Stimulated activated naive B cell treated with anti-CD40 and anti-IgM and Interleukin-4, amounts not matched to agents 10 μg/mL and 1 μg/mL and 100 μg/mL, for 72 hours (primary cell): ENCODE results near the gene CMPK2.

Experiments used
- ATAC-seq, 2 donors: fragments of 150-1000 bp; cut with Tn5 transposase; replicated peaks; 2 replicates each; pipeline ENCODE4 v1.10.0; 2021; ENCODE audit warnings: moderate library complexity in 1 of 2
- DNase-seq: peaks from one replicate; pipeline ENCODE4 v3.0.0; 2021
- H3K27ac Mint-ChIP-seq: one replicate; pipeline ENCODE4 v1.8.0; 2022; ENCODE audit warnings: mild to moderate bottlenecking, mixed read lengths
- H3K27me3 Mint-ChIP-seq, 2 donors: one replicate each; pipeline ENCODE4 v1.8.0; 2022; ENCODE audit warnings: mixed read lengths in 2 of 2
- H3K36me3 Mint-ChIP-seq, 2 donors: one replicate each; pipeline ENCODE4 v1.8.0; 2022; ENCODE audit warnings: mixed read lengths in 2 of 2, mild to moderate bottlenecking in 1 of 2
- H3K4me1 Mint-ChIP-seq, 2 donors: one replicate each; pipeline ENCODE4 v1.8.0; 2022; ENCODE audit warnings: mixed read lengths in 2 of 2, mild to moderate bottlenecking in 1 of 2
- H3K4me3 Mint-ChIP-seq, 2 donors: one replicate each; pipeline ENCODE4 v1.8.0; 2022; ENCODE audit warnings: mild to moderate bottlenecking in 2 of 2, mixed read lengths in 2 of 2, moderate library complexity in 1 of 2
- H3K9me3 Mint-ChIP-seq, 2 donors: one replicate each; pipeline ENCODE4 v1.8.0; 2022; ENCODE audit warnings: mixed read lengths in 2 of 2, mild to moderate bottlenecking in 1 of 2

CMPK2 gene

DNA sequence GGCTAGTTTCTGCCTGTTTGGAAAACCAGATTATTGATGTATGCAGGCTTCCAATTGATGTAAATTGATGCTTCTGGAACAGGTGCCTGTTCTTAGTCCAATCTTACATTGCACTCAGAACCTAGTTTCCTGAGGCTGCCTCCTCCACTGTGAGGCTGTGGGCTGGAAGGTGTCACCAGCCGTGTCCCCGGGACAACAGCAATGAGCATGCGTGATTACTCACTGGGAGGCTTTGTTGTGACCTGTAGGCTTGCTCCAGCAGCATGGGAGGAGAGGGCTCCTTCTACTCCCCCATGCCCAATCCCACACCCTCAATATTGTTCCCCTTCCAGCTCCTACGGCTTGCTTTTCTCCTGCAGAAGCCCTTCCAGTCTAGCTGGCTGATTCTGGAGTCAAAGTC lies 23.0 kb upstream of the CMPK2 start:
- H3K27me3 Mint-ChIP-seq: peaks cover 0 to 8% of the 10 kb centered on the region in 2 donors
- no peaks in the 10 kb centered on the region for H3K36me3 Mint-ChIP-seq
- no peak for ATAC-seq
- no peaks in the 10 kb centered on the region for H3K9me3 Mint-ChIP-seq
- no peak overlapping the region for H3K27ac Mint-ChIP-seq
- DNase-seq: no peak
- H3K4me3 Mint-ChIP-seq: no peak overlapping the region
- no peaks in the 10 kb centered on the region for H3K4me1 Mint-ChIP-seq

DNA sequence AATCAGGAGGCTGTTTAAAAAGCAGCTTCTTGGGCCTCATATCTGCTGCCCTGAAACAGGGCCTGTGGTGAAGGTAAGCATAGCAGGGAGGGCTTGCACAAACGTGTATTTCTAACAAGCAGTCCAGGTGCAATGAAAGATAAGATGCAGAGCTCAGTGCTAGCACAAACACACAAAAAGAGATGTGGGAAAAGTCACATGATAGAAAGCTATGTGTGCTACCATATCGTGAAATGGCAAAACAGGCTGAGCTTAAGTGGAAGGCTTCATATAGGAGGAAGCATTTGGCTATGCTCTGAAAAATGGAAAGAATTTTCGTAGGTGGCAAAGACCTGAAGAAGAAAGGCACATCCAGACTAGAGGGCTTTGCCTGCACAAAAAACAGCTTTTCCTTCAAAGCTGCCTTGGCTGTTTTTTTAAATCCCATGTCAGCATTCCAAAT lies 22.1 kb upstream of the CMPK2 start:
- H3K27me3 Mint-ChIP-seq: peaks cover 0 to 9% of the 10 kb centered on the region in 2 donors
- no peak overlapping the region for H3K27ac Mint-ChIP-seq
- DNase-seq: no peak
- no peak for ATAC-seq
- H3K36me3 Mint-ChIP-seq: peaks cover 0 to under 1% of the 10 kb centered on the region in 2 donors
- H3K4me1 Mint-ChIP-seq: no peaks in the 10 kb centered on the region
- no peaks in the 10 kb centered on the region for H3K9me3 Mint-ChIP-seq
- no peak overlapping the region for H3K4me3 Mint-ChIP-seq

- H3K36me3 Mint-ChIP-seq: peaks cover 0 to 2% of the 10 kb centered on the region in 2 donors
- DNase-seq: no peak
- ATAC-seq: no peak
- H3K27ac Mint-ChIP-seq: no peak overlapping the region
- H3K27me3 Mint-ChIP-seq: peaks cover 0 to 12% of the 10 kb centered on the region in 2 donors
- H3K4me1 Mint-ChIP-seq: no peaks in the 10 kb centered on the region
- H3K9me3 Mint-ChIP-seq: no peaks in the 10 kb centered on the region
- H3K4me3 Mint-ChIP-seq: no peak overlapping the region
These were observed 20.3 kb upstream of the CMPK2 start for GRCh38 chr2:6885968-6886367.

GRCh38 chr2:6885551-6885950 lies 19.8 kb upstream of the CMPK2 start:
- H3K27me3 Mint-ChIP-seq: peaks cover under 1 to 12% of the 10 kb centered on the region in 2 donors
- no peak overlapping the region for H3K4me3 Mint-ChIP-seq
- H3K27ac Mint-ChIP-seq: no peak overlapping the region
- H3K36me3 Mint-ChIP-seq: peaks cover 0 to 2% of the 10 kb centered on the region in 2 donors
- no peaks in the 10 kb centered on the region for H3K9me3 Mint-ChIP-seq
- DNase-seq (no peak), ATAC-seq (no peak)
- H3K4me1 Mint-ChIP-seq: peaks cover 0 to under 1% of the 10 kb centered on the region in 2 donors

GRCh38 chr2:6883448-6884122 lies 17.9 kb upstream of the CMPK2 start:
- Mint-ChIP-seq H3K36me3 (peaks cover 0 to 2% of the 10 kb centered on the region in 2 donors), H3K4me3 (no peak overlapping the region), H3K27me3 (peaks cover 16 to 24% of the 10 kb centered on the region in 2 donors), H3K9me3 (no peaks in the 10 kb centered on the region), H3K27ac (no peak overlapping the region), H3K4me1 (peaks cover 6 to 8% of the 10 kb centered on the region in 2 donors)
- ATAC-seq: no peak
- no peak for DNase-seq

DNA sequence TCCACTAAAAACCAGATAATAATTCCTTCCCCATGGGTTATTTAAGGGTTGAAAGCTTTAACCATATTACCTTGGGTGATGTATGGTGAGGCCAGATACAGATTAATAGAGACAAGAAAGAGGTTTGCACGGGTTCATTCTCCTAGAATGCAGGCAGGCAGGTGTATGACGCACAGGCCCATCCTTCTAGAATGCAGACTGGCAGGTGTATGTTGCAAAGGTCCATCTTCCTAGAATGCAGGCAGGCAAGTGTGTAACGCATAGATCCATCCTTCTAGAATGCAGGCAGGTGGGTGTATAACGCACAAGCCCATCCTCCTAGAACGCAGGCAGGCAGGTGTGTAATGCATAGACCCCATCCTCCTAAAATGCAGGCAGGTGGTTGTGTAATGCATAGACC lies 15.8 kb upstream of the CMPK2 start:
- ATAC-seq: no peak
- H3K4me1 Mint-ChIP-seq: peaks cover 17 to 25% of the 10 kb centered on the region in 2 donors
- no peak overlapping the region for H3K4me3 Mint-ChIP-seq
- peaks cover 0 to 2% of the 10 kb centered on the region in 2 donors for H3K36me3 Mint-ChIP-seq
- H3K27ac Mint-ChIP-seq: no peak overlapping the region
- no peaks in the 10 kb centered on the region for H3K9me3 Mint-ChIP-seq
- DNase-seq: no peak
- peaks cover 17 to 24% of the 10 kb centered on the region in 2 donors for H3K27me3 Mint-ChIP-seq

- Mint-ChIP-seq H3K27me3 (peaks cover 17 to 21% of the 10 kb centered on the region in 2 donors), H3K4me1 (peaks cover 17 to 28% of the 10 kb centered on the region in 2 donors), H3K36me3 (peaks cover 0 to 2% of the 10 kb centered on the region in 2 donors), H3K9me3 (no peaks in the 10 kb centered on the region), H3K27ac (no peak overlapping the region), H3K4me3 (no peak overlapping the region)
- DNase-seq: no peak
- no peak for ATAC-seq
These were observed 15.3 kb upstream of the CMPK2 start for GRCh38 chr2:6881046-6881445.

GRCh38 chr2:6880200-6880733 lies 14.6 kb upstream of the CMPK2 start:
- Mint-ChIP-seq H3K4me3 (no peak overlapping the region), H3K36me3 (peaks cover 0 to 2% of the 10 kb centered on the region in 2 donors), H3K27ac (no peak overlapping the region), H3K4me1 (peaks cover 17 to 33% of the 10 kb centered on the region in 2 donors), H3K27me3 (peaks cover 17 to 21% of the 10 kb centered on the region in 2 donors), H3K9me3 (no peaks in the 10 kb centered on the region)
- no peak for ATAC-seq
- no peak for DNase-seq

DNA sequence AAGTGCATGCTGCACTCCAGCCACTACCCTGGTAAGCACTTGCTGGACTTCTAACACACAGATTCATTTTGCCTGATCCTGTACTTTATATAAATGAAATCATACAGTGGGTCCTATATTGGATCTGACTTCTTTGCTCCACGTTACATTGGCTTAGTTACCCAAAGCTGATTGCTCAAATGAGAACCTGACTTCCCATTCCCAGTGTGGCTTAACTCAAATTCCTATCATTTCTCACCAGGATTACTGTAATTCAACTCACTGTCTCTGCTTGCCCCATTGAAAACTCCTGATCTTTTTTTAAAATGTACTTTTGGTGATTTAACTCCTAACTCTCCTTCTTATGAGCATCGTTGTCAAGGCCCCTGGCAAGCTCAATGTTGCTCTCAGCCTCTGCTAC lies 13.3 kb upstream of the CMPK2 start:
- Mint-ChIP-seq H3K9me3 (peaks cover 1 to 2% of the 10 kb centered on the region in 2 donors), H3K36me3 (peaks cover 1 to 4% of the 10 kb centered on the region in 2 donors), H3K27ac (no peak overlapping the region), H3K4me1 (peaks cover 17 to 33% of the 10 kb centered on the region in 2 donors), H3K27me3 (peaks cover 17 to 18% of the 10 kb centered on the region in 2 donors), H3K4me3 (no peak overlapping the region)
- DNase-seq: no peak
- no peak for ATAC-seq

DNA sequence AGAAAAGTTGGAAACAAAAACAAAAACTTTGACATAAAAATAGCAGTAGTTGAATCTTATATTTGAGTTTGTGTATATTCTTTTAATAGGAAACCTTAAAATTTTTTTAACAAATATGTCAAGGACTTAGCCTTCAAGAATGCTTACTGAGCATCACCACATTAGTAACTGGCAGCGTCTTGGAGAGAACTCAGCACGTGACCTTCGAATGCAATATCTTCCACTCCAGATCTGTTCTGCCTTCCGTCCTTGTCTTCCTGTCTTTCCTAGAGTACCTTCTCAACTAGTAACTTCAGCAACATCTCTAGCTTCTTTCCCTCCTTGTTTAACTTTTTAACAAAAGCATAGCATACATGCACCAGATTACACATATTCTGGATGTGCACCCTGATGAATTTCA lies 12.8 kb upstream of the CMPK2 start:
- DNase-seq: no peak
- H3K36me3 Mint-ChIP-seq: peaks cover 2 to 6% of the 10 kb centered on the region in 2 donors
- peaks cover 17% of the 10 kb centered on the region in 2 donors for H3K27me3 Mint-ChIP-seq
- ATAC-seq: no peak
- peaks cover 17 to 33% of the 10 kb centered on the region in 2 donors for H3K4me1 Mint-ChIP-seq
- no peak overlapping the region for H3K27ac Mint-ChIP-seq
- peaks cover 2 to 4% of the 10 kb centered on the region in 2 donors for H3K9me3 Mint-ChIP-seq
- H3K4me3 Mint-ChIP-seq: no peak overlapping the region

- H3K27ac Mint-ChIP-seq: no peak within 1 kb of the TSS
- H3K4me1 Mint-ChIP-seq: peaks cover 23 to 41% of the 10 kb centered on the region in 2 donors
- peaks cover 2 to 5% of the 10 kb centered on the region in 2 donors for H3K36me3 Mint-ChIP-seq
- peaks cover 15 to 17% of the 10 kb centered on the region in 2 donors for H3K27me3 Mint-ChIP-seq
- peak within 1 kb of the TSS; percentile 75 to 83 for H3K4me3 Mint-ChIP-seq
- H3K9me3 Mint-ChIP-seq: peaks cover 2 to 4% of the 10 kb centered on the region in 2 donors
- ATAC-seq (peak; percentile 67 to 85), DNase-seq (no peak)
These were observed 11.9 kb upstream of the CMPK2 start, which contains the start of gene RSAD2 for GRCh38 chr2:6877402-6878304. Gene RSAD2, plus strand, starts transcription at chr2:6877777. Its CDS starts 24 bp downstream, at chr2:6877801.

GRCh38 chr2:6876309-6876708 lies 10.6 kb upstream of the CMPK2 start:
- no peak overlapping the region for H3K4me3 Mint-ChIP-seq

GRCh38 chr2:6874032-6874431 lies 8.3 kb upstream of the CMPK2 start:
- DNase-seq: no peak
- Mint-ChIP-seq H3K4me1 (peaks cover 22 to 42% of the 10 kb centered on the region in 2 donors), H3K27ac (no peak overlapping the region), H3K4me3 (no peak overlapping the region), H3K36me3 (peaks cover 2 to 4% of the 10 kb centered on the region in 2 donors), H3K9me3 (peaks cover 2 to 4% of the 10 kb centered on the region in 2 donors), H3K27me3 (peaks cover 3 to 5% of the 10 kb centered on the region in 2 donors)
- no peak for ATAC-seq

More at GRCh38 chr2:6876309-6876708, 10.6 kb upstream of the CMPK2 start:
- Mint-ChIP-seq H3K9me3 (peaks cover 2 to 4% of the 10 kb centered on the region in 2 donors), H3K27me3 (peaks cover 13 to 17% of the 10 kb centered on the region in 2 donors), H3K27ac (no peak overlapping the region), H3K36me3 (peaks cover 2 to 4% of the 10 kb centered on the region in 2 donors), H3K4me1 (peaks cover 26 to 48% of the 10 kb centered on the region in 2 donors)
- DNase-seq (no peak), ATAC-seq (peak in 1 of 2 donors; percentile 55)

DNA sequence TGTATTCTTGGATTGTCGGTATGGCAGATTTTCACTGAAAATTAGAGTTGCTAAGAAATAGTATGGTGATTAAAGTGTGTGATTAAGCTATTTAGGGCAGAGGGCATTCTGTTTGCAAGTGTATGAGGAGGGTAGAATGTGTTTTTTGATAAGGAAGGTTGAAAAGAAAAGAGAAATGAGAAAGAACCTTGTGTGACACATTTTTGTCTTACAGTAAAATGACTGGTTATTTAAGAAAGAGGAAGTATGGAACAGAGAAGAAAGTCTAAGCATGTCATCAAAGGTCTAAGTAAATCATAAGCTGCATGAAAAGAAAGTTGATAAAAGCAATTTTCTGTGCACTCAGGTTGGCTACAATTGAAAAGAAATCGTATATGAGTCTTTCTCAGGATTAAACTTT lies 6.7 kb upstream of the CMPK2 start:
- H3K27me3 Mint-ChIP-seq: no peaks in the 10 kb centered on the region
- ATAC-seq: peak; percentile 89 to 90
- H3K9me3 Mint-ChIP-seq: peaks cover 2 to 4% of the 10 kb centered on the region in 2 donors
- no peak overlapping the region for H3K4me3 Mint-ChIP-seq
- no peak for DNase-seq
- no peak overlapping the region for H3K27ac Mint-ChIP-seq
- peaks cover 2 to 4% of the 10 kb centered on the region in 2 donors for H3K36me3 Mint-ChIP-seq
- peaks cover 13 to 30% of the 10 kb centered on the region in 2 donors for H3K4me1 Mint-ChIP-seq
